ENCODE measurements around the gene SIN3A. TPM values are rescaled to one million over a fixed set of nuclear protein-coding genes. Genes with fewer than 3 reads are reported as not detected.
"Not testable (repeated sequence)": the region's sequence is repeated elsewhere in the genome, so short reads cannot be mapped to it uniquely, and the experiment has no call there.

Gene SIN3A
- total RNA-seq, 1 donor from 2014 or later, result 51.6 TPM

DNA sequence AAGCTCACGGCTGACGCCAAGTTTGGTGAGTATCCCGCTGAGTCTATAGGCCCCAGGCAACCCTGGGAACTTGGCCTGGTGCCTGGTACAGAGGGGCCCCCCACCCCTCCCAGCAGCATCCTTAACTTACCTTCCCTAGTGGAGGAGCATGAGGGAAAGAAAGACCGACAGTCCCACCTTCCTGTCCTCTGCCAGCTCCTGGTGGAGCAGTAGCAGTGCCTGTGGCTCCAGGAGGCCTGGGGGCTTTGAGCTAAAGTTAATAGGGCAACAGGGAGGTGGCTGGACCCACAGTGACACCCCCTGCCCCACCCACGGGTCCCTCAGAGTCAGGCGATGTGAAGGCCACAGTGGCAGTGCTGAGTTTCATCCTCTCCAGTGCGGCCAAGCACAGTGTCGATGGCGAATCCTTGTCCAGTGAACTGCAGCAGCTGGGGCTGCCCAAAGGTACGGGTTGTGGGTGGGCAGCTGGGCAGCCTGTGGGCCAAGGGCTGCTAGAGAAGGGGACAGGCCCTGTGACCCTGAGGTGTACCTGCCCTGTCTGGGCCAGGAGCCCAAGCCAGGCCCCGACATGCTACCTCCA is 112.7 kb downstream of the SIN3A start:
- ATAC-seq (no peak), DNase-seq (no peak)
- H3K27me3 ChIP-seq (ENCODE audit: low read depth), result no peaks in the 10 kb centered on the region
- no peak overlapping the region for H3K4me3 ChIP-seq
- intact Hi-C loops (cut with DNase I), result no loop called here
- TF ChIP-seq, protein P1, sequence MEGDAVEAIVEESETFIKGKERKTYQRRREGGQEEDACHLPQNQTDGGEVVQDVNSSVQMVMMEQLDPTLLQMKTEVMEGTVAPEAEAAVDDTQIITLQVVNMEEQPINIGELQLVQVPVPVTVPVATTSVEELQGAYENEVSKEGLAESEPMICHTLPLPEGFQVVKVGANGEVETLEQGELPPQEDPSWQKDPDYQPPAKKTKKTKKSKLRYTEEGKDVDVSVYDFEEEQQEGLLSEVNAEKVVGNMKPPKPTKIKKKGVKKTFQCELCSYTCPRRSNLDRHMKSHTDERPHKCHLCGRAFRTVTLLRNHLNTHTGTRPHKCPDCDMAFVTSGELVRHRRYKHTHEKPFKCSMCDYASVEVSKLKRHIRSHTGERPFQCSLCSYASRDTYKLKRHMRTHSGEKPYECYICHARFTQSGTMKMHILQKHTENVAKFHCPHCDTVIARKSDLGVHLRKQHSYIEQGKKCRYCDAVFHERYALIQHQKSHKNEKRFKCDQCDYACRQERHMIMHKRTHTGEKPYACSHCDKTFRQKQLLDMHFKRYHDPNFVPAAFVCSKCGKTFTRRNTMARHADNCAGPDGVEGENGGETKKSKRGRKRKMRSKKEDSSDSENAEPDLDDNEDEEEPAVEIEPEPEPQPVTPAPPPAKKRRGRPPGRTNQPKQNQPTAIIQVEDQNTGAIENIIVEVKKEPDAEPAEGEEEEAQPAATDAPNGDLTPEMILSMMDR (IDR thresholded peaks at IDR 0.05), result no peak
- peaks cover 22% of the 10 kb centered on the region for H3K36me3 ChIP-seq
- peaks cover 12% of the 10 kb centered on the region for H3K4me1 ChIP-seq
- no peak overlapping the region for H3K27ac ChIP-seq
- no peaks in the 10 kb centered on the region for H3K9me3 ChIP-seq

GRCh38 chr15:75335705-75336355 is 115.7 kb downstream of the SIN3A start, which contains the start of gene COMMD4:
TSS of gene COMMD4 (plus strand) at chr15:75336063. CDS start at chr15:75336090, 27 bp downstream.
- Histone ChIP-seq H3K4me1 (peaks cover 9% of the 10 kb centered on the region), H3K27me3 (ENCODE audit: low read depth) (no peaks in the 10 kb centered on the region), H3K36me3 (peaks cover 14% of the 10 kb centered on the region), H3K9me3 (no peaks in the 10 kb centered on the region), H3K4me3 (peak within 1 kb of the TSS; percentile 93), H3K27ac (peak within 1 kb of the TSS; percentile 79)
- ATAC-seq, result peak; percentile 94 to 97
- intact Hi-C loops (cut with DNase I), result no loop called here
- peak; percentile 97 for DNase-seq
- TF ChIP-seq, protein P1 (IDR thresholded peaks at IDR 0.05), result no peak

- peak overlapping the region; percentile 79 for H3K27ac ChIP-seq
- ATAC-seq, result no peak
- TF ChIP-seq, protein P1 (IDR thresholded peaks at IDR 0.05), result no peak
These were observed 116.2 kb downstream of the SIN3A start for GRCh38 chr15:75335313-75335704.

DNA sequence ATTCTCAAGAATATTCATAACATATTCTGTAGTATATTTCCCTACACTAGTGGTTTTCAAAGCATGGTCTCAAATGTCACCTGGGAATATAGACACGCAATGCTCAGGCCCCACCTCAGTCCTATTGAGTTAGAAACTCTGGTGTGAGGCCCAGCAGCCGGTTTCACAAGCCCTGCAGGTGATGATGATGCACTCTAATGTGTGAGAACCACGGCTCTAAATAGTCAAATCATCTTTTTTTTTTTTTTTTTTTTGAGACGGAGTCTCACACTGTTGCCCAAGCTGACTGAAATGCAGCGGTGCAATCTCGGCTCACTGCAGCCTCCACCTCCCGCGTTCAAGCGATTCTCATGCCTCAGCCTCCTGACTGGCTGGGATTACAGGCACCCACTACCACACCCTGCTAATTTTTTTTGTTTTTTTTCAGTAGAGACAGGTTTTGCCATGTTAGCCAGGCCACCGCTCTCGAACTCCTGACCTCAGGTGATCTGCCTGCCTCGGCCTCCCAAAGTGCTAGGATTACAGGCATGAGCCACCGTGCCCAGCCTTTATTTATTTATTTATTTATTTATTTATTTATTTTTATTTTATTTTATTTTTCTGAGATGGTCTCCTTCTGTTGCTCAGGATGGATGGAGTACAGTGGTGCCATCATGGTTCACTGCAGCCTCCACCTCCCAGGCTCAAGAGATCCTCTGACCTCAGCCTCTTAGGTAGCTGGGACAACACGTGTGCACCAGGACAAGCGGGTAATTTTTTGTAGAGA is 117.7 kb downstream of the SIN3A start:
- H3K36me3 ChIP-seq; H3K27me3 ChIP-seq (ENCODE audit: low read depth); ATAC-seq; H3K27ac ChIP-seq; DNase-seq; H3K9me3 ChIP-seq; H3K4me3 ChIP-seq; H3K4me1 ChIP-seq; intact Hi-C loops (cut with DNase I): not testable (repeated sequence)

More at GRCh38 chr15:75335313-75335704, 116.2 kb downstream of the SIN3A start:
- DNase-seq, result no peak
- peak overlapping the region; percentile 93 for H3K4me3 ChIP-seq
- intact Hi-C loops (cut with DNase I), result no loop called here
- no peaks in the 10 kb centered on the region for H3K27me3 ChIP-seq (ENCODE audit: low read depth)
- H3K36me3 ChIP-seq, result peaks cover 12% of the 10 kb centered on the region
- peaks cover 9% of the 10 kb centered on the region for H3K4me1 ChIP-seq
- H3K9me3 ChIP-seq, result no peaks in the 10 kb centered on the region

- H3K4me1 ChIP-seq; intact Hi-C loops (cut with DNase I): not testable (repeated sequence)
These were observed 119.4 kb downstream of the SIN3A start for GRCh38 chr15:75332093-75332492.

GRCh38 chr15:75329571-75329970 is 121.9 kb downstream of the SIN3A start:
- ATAC-seq (no peak), DNase-seq (no peak)
- no peaks in the 10 kb centered on the region for H3K9me3 ChIP-seq
- H3K4me3 ChIP-seq, result no peak overlapping the region
- no peaks in the 10 kb centered on the region for H3K4me1 ChIP-seq
- TF ChIP-seq, protein P1 (IDR thresholded peaks at IDR 0.05), result no peak
- H3K36me3 ChIP-seq, result no peaks in the 10 kb centered on the region
- H3K27me3 ChIP-seq (ENCODE audit: low read depth), result no peaks in the 10 kb centered on the region
- H3K27ac ChIP-seq, result no peak overlapping the region
- intact Hi-C loops (cut with DNase I), result no loop called here

More at GRCh38 chr15:75332093-75332492, 119.4 kb downstream of the SIN3A start:
- H3K27ac ChIP-seq; H3K9me3 ChIP-seq; H3K36me3 ChIP-seq; H3K4me3 ChIP-seq; H3K27me3 ChIP-seq (ENCODE audit: low read depth); ATAC-seq; DNase-seq: not testable (repeated sequence)

Measured in lower lobe of right lung (tissue), 2 donors.